K562 (cell line): ENCODE measurements around the gene RARRES1.

Experiments
- CTCF ChIP-seq, 3 experiments: IDR thresholded peaks in 2 of 3; conservative IDR thresholded peaks in 1 of 3; 2 replicates each; pipeline ENCODE4 v1.5.1; 2011 to 2012; ENCODE audit warnings: low read length in 3 of 3, mild to moderate bottlenecking in 3 of 3, control low read depth in 2 of 3, improper control_type of control experiment in 1 of 3, inconsistent platforms in 1 of 3, low read depth in 1 of 3, mixed read lengths in 1 of 3, moderate library complexity in 1 of 3; ENCODE audit not compliant: insufficient read depth in 2 of 3
- MCM7 ChIP-seq, 2 experiments: fragments of 450-650 bp; IDR thresholded peaks; 2 replicates each; pipeline ENCODE4 v1.6.1; 2016 to 2018
- ZNF449 ChIP-seq: fragments of 250-450 bp; sonication (Bioruptor Pico); IDR thresholded peaks from 2 replicates; pipeline ENCODE4 v1.8.0; 2022; ENCODE audit warnings: moderate library complexity, mild to moderate bottlenecking, inconsistent platforms

GRCh38 chr3:158748237-158748828, 16.1 kb upstream of the RARRES1 start:
- TF ChIP-seq ZNF449 (CRISPR knock-in tag): no peak
- TF ChIP-seq CTCF (IDR thresholded peaks at IDR 0.05 in 2 of 3, conservative IDR thresholded peaks at IDR 0.05 in 1 of 3; ENCODE audit: insufficient read depth in 2 of 3, low read depth in 1 of 3, low read length in 3 of 3): no peak
- no peak for TF ChIP-seq MCM7 (IDR thresholded peaks at IDR 0.05)
